ENCODE data around the gene ZNF565.

- no peak for TF ChIP-seq CTCF (IDR thresholded peaks at IDR 0.05; ENCODE audit: insufficient read depth, low read length)
- TF ChIP-seq POLR2AphosphoS5 (IDR thresholded peaks at IDR 0.05; ENCODE audit: low read depth), result no peak
Observed at GRCh38 chr19:36209372-36209771, 5.1 kb downstream of the ZNF565 start.
